Stimulated activated naive CD4-positive, alpha-beta T cell treated with Interleukin-2 at 50 U/mL for 16 hours (primary cell): ENCODE measurements around the gene PDCD2.
"Not testable (repeated sequence)": the region's sequence is repeated elsewhere in the genome, so short reads cannot be mapped to it uniquely, and the experiment has no call there.

Source experiments
- DNase-seq: peaks from one replicate; lab custom pipeline; 2025; lab: John Stamatoyannopoulos, UW

PDCD2 gene

GRCh38 chr6:170584181-170584953 lies at the start of gene PDCD2:
Gene PDCD2 (minus strand): TSS chr6:170584637. CDS start chr6:170584581, 56 bp downstream.
- DNase-seq: peak; percentile 94

GRCh38 chr6:170616020-170616554 lies 31.6 kb upstream of the PDCD2 start:
- not testable (repeated sequence) for DNase-seq

GRCh38 chr6:170612256-170612804 lies 27.9 kb upstream of the PDCD2 start:
- not testable (repeated sequence) for DNase-seq

- DNase-seq: not testable (repeated sequence)
These were observed 24.8 kb upstream of the PDCD2 start for GRCh38 chr6:170609225-170609624.

GRCh38 chr6:170605574-170606259 lies 21.3 kb upstream of the PDCD2 start:
- DNase-seq: no peak

GRCh38 chr6:170597278-170597677 lies 12.8 kb upstream of the PDCD2 start:
- DNase-seq: no peak

- DNase-seq: no peak
These were observed 12.0 kb upstream of the PDCD2 start for GRCh38 chr6:170596426-170596825.

GRCh38 chr6:170590725-170591124 lies 6.3 kb upstream of the PDCD2 start:
- no peak for DNase-seq

- no peak for DNase-seq
These were observed 589 bp upstream of the PDCD2 start for GRCh38 chr6:170584954-170585498.

- DNase-seq: no peak
These were observed 669 bp downstream of the PDCD2 start for GRCh38 chr6:170583756-170584180.

GRCh38 chr6:170578909-170579308 lies 5.5 kb downstream of the PDCD2 start:
- DNase-seq: no peak

GRCh38 chr6:170575250-170575649 lies 9.2 kb downstream of the PDCD2 start:
- DNase-seq: no peak

- no peak for DNase-seq
These were observed 11.6 kb downstream of the PDCD2 start for GRCh38 chr6:170572704-170573466.

GRCh38 chr6:170564936-170565530 lies 19.4 kb downstream of the PDCD2 start:
- no peak for DNase-seq

- DNase-seq: no peak
These were observed 22.9 kb downstream of the PDCD2 start for GRCh38 chr6:170561555-170561954.

GRCh38 chr6:170555305-170555704 lies 29.1 kb downstream of the PDCD2 start:
- no peak for DNase-seq

- DNase-seq: no peak
These were observed 29.7 kb downstream of the PDCD2 start for GRCh38 chr6:170554796-170555137.

GRCh38 chr6:170554013-170554795 lies 30.2 kb downstream of the PDCD2 start, which contains the start of gene TBP:
Gene TBP (plus strand): TSS chr6:170554369. CDS start chr6:170557030, 2,661 bp downstream.
- peak; percentile 97 for DNase-seq

GRCh38 chr6:170553534-170554012 lies 30.9 kb downstream of the PDCD2 start:
- DNase-seq: peak; percentile 59
